SK-N-SH (cell line): ENCODE measurements around the gene EMP2. TPM values are rescaled to one million over a fixed set of nuclear protein-coding genes. Genes with fewer than 3 reads are reported as not detected.

Source experiments
- CTCF ChIA-PET: fragments of 300-600, 350-600 bp; formaldehyde crosslinking; extraction: SDS; loops from one replicate; lab custom pipeline; 2021; lab: Yijun Ruan, JAX
- POLR2A ChIA-PET: fragments of 350-600 bp; sonication (Branson Sonifier 250); formaldehyde crosslinking; extraction: SDS; loops from one replicate; lab custom pipeline; 2020; ENCODE audit warnings: antibody characterized with exemption, inconsistent platforms; lab: Yijun Ruan, JAX
- DNase-seq: peaks from one replicate; pipeline ENCODE4 v3.0.0; 2012
- H2AFZ ChIP-seq: fragments of 200-600 bp; sonication (generic); 2 replicates; pipeline ENCODE4 v1.8.1; 2016; ENCODE audit warnings: antibody characterized with exemption, mild to moderate bottlenecking, low read depth
- H3F3A ChIP-seq: fragments of 200-600 bp; sonication (generic); replicated peaks from 2 replicates; pipeline ENCODE3; 2016; ENCODE audit warnings: antibody characterized with exemption, mild to moderate bottlenecking; ENCODE audit not compliant: insufficient read depth
- H3K27ac ChIP-seq, 2 experiments: fragments of 200-500 bp in 1 of 2; fragments of 200-600 bp in 1 of 2; sonication (Bioruptor generic) in 1 of 2; sonication (generic), shearing (Covaris generic) in 1 of 2; 2 replicates each; pipeline versions ENCODE4 v1.5.1 to v1.6.1; 2014 to 2016; ENCODE audit warnings: low read depth in 2 of 2, inconsistent platforms in 1 of 2, low read length in 1 of 2, mild to moderate bottlenecking in 1 of 2, mixed read lengths in 1 of 2
- H3K27me3 ChIP-seq: fragments of 200-600 bp; sonication (generic), shearing (Covaris generic); 2 replicates; pipeline ENCODE4 v1.6.1; 2016; ENCODE audit warnings: mixed run types; ENCODE audit not compliant: insufficient read depth
- H3K36me3 ChIP-seq, 2 experiments: fragments of 200-500 bp in 1 of 2; fragments of 200-600 bp in 1 of 2; sonication (Bioruptor generic) in 1 of 2; sonication (generic) in 1 of 2; replicated peaks in 1 of 2; 2 replicates each; pipeline versions ENCODE3 to v1.5.1; 2014 to 2016; ENCODE audit warnings: low read length in 1 of 2, mild to moderate bottlenecking in 1 of 2; ENCODE audit not compliant: insufficient read depth in 2 of 2, control insufficient read depth in 1 of 2
- H3K4me1 ChIP-seq, 2 experiments: fragments of 200-500 bp in 1 of 2; fragments of 200-600 bp in 1 of 2; sonication (Bioruptor generic) in 1 of 2; sonication (generic), shearing (Covaris generic) in 1 of 2; 2 replicates each; pipeline versions ENCODE4 v1.5.1 to v1.6.1; 2014 to 2016; ENCODE audit warnings: low read depth in 1 of 2, low read length in 1 of 2, mixed run types in 1 of 2; ENCODE audit not compliant: insufficient read depth in 2 of 2, control insufficient read depth in 1 of 2
- H3K4me2 ChIP-seq: fragments of 200-600 bp; sonication (generic), shearing (Covaris generic); 2 replicates; pipeline ENCODE4 v1.6.1; 2017; ENCODE audit warnings: mixed run types
- H3K4me3 ChIP-seq, 2 experiments: fragments of 200-500 bp in 1 of 2; fragments of 200-600 bp in 1 of 2; sonication (Bioruptor generic) in 1 of 2; sonication (generic), shearing (Covaris generic) in 1 of 2; 2 replicates each; pipeline versions ENCODE4 v1.5.1 to v1.8.1; 2014 to 2016; ENCODE audit warnings: low read depth in 2 of 2, inconsistent platforms in 1 of 2, low read length in 1 of 2, mild to moderate bottlenecking in 1 of 2, mixed read lengths in 1 of 2, moderate library complexity in 1 of 2
- H3K79me2 ChIP-seq: fragments of 200-600 bp; sonication (generic); 2 replicates; pipeline ENCODE4 v1.8.1; 2017; ENCODE audit warnings: mild to moderate bottlenecking; ENCODE audit not compliant: insufficient read depth
- H3K9ac ChIP-seq: fragments of 200-600 bp; sonication (generic); 2 replicates; pipeline ENCODE4 v1.6.1; 2017; ENCODE audit warnings: mixed run types
- H3K9me2 ChIP-seq: fragments of 200-600 bp; sonication (generic); 2 replicates; pipeline ENCODE4 v1.6.1; 2017; ENCODE audit warnings: mixed run types
- H3K9me3 ChIP-seq: fragments of 200-600 bp; sonication (generic); 2 replicates; pipeline ENCODE4 v1.6.1; 2017; ENCODE audit warnings: mixed run types, mild to moderate bottlenecking, moderate library complexity
- H4K20me1 ChIP-seq: fragments of 200-600 bp; sonication (generic); 2 replicates; pipeline ENCODE4 v1.6.1; 2017; ENCODE audit warnings: mild to moderate bottlenecking, mixed run types; ENCODE audit not compliant: insufficient read depth
- CHD2 ChIP-seq: fragments of 150-350 bp; IDR thresholded peaks from 2 replicates; pipeline ENCODE4 v1.6.1; 2018; ENCODE audit warnings: low read length; ENCODE audit not compliant: partially characterized antibody
- CTCF ChIP-seq: fragments of 200-600 bp; sonication (generic); IDR thresholded peaks from 2 replicates; pipeline ENCODE4 v1.6.1; 2017; ENCODE audit warnings: antibody characterized with exemption, mild to moderate bottlenecking, moderate library complexity
- ELF1 ChIP-seq: IDR thresholded peaks from 2 replicates; pipeline ENCODE4 v1.4.0; 2012
- EP300 ChIP-seq, 2 experiments: IDR thresholded peaks; 2 replicates each; pipeline versions ENCODE4 v1.4.0 to v1.6.1; 2012; ENCODE audit warnings: borderline replicate concordance in 1 of 2, low read depth in 1 of 2, low read length in 1 of 2
- FOXJ3 ChIP-seq: sonication (generic); formaldehyde crosslinking; IDR thresholded peaks from 2 replicates; pipeline ENCODE4 v1.5.1; 2020; ENCODE audit warnings: mild to moderate bottlenecking, missing genetic modification reagents
- FOXM1 ChIP-seq: IDR thresholded peaks from 2 replicates; pipeline ENCODE4 v1.4.0; 2012; ENCODE audit warnings: low read depth, mild to moderate bottlenecking
- GABPA ChIP-seq: IDR thresholded peaks from 2 replicates; pipeline ENCODE4 v1.4.0; 2012; ENCODE audit warnings: low read depth, mild to moderate bottlenecking
- GATA2 ChIP-seq: sonication (generic); formaldehyde crosslinking; IDR thresholded peaks from 2 replicates; pipeline ENCODE4 v1.5.0; 2020; ENCODE audit warnings: mild to moderate bottlenecking, missing genetic modification reagents
- JUND ChIP-seq: IDR thresholded peaks from 2 replicates; pipeline ENCODE4 v1.4.0; 2012
- MEF2A ChIP-seq: IDR thresholded peaks from 2 replicates; pipeline ENCODE4 v1.4.0; 2012; ENCODE audit warnings: low read depth, borderline replicate concordance
- NFIC ChIP-seq: IDR thresholded peaks from 2 replicates; pipeline ENCODE4 v1.4.0; 2012; ENCODE audit warnings: borderline replicate concordance
- PBX3 ChIP-seq: IDR thresholded peaks from 2 replicates; pipeline ENCODE4; 2012
- POLR2AphosphoS5 ChIP-seq: IDR thresholded peaks from 2 replicates; pipeline ENCODE4 v1.6.1; 2012; ENCODE audit warnings: low read depth, low read length
- RCOR1 ChIP-seq: fragments of 150-350 bp; IDR thresholded peaks from 2 replicates; pipeline ENCODE4 v1.6.1; 2017; ENCODE audit warnings: antibody characterized with exemption, low read length
- RFX5 ChIP-seq: IDR thresholded peaks from 2 replicates; pipeline ENCODE4 v1.6.1; 2012; ENCODE audit warnings: mild to moderate bottlenecking, improper control_type of control experiment, low read length
- RXRA ChIP-seq: IDR thresholded peaks from 2 replicates; pipeline ENCODE4 v1.4.0; 2012; ENCODE audit warnings: low read depth, mild to moderate bottlenecking, borderline replicate concordance
- TAF1 ChIP-seq: IDR thresholded peaks from 2 replicates; pipeline ENCODE4 v1.6.1; 2012; ENCODE audit warnings: low read depth, mild to moderate bottlenecking, low read length, moderate library complexity, borderline replicate concordance
- TEAD4 ChIP-seq: IDR thresholded peaks from 2 replicates; pipeline ENCODE4 v1.4.0; 2012; ENCODE audit warnings: mild to moderate bottlenecking, borderline replicate concordance; ENCODE audit not compliant: insufficient read depth
- ZBTB33 ChIP-seq: IDR thresholded peaks from 2 replicates; pipeline ENCODE4 v1.4.0; 2012; ENCODE audit warnings: low read depth, borderline replicate concordance
- whole genome bisulfite sequencing: methylation state at CpG from one replicate; pipeline ENCODE4 v1.1.6; 2017; ENCODE audit warnings: low lambda C conversion rate; 5-methylcytosine and 5-hydroxymethylcytosine counted together
- polyA plus RNA-seq, 3 experiments: library from polyadenylated mRNA; depleted of rRNA; stranded (reverse); fragments of >200 nt; gene quantifications; 2 replicates each; pipeline ENCODE4 v1.2.3, GENCODE V29; 2012

The EMP2 gene
- polyA plus RNA-seq, 1 of the 3 experiments (the other 2 are of a cell fraction): 4.3 TPM

- Histone ChIP-seq H3K27me3 (no peaks in the 10 kb centered on the region), H3K27ac (no peak overlapping the region), H3K4me2 (no peak overlapping the region), H3K9me3 (no peaks in the 10 kb centered on the region), H3F3A (no peaks in the 10 kb centered on the region), H3K4me1 (no peaks in the 10 kb centered on the region), H2AFZ (no peak overlapping the region), H3K4me3 (no peak overlapping the region), H3K9me2 (no peaks in the 10 kb centered on the region), H3K9ac (no peak overlapping the region), H3K79me2 (no peaks in the 10 kb centered on the region), H4K20me1 (no peaks in the 10 kb centered on the region), H3K36me3 (no peaks in the 10 kb centered on the region)
- CTCF ChIA-PET: interaction anchor here (0.8 kb wide), 1 partner anchor 8 kb away, joined by 4 read pairs; no protein-coding TSS in a partner anchor
- POLR2A ChIA-PET: no interaction called here
- 79% methylated on average over 12 of the region's 12 CpGs for WGBS
- DNase-seq: no peak
- TF ChIP-seq MEF2A (no peak), ELF1 (no peak), FOXJ3 (no peak), RXRA (no peak), FOXM1 (no peak), EP300 (IDR thresholded peaks at IDR 0.05; ENCODE audit: borderline replicate concordance in 1 of 2, low read depth in 1 of 2, low read length in 1 of 2) (no peak), ZBTB33 (no peak), JUND (no peak), POLR2AphosphoS5 (no peak), CHD2 (no peak)
Measured at GRCh38 chr16:10625595-10626357, 45.4 kb upstream of the EMP2 start.

GRCh38 chr16:10624527-10624926 is 44.1 kb upstream of the EMP2 start:
- H3K27me3 ChIP-seq: no peaks in the 10 kb centered on the region
- H3K27ac ChIP-seq: no peak overlapping the region
- POLR2A ChIA-PET: no interaction called here
- H3K9me3 ChIP-seq: no peaks in the 10 kb centered on the region
- peaks cover 0 to 6% of the 10 kb centered on the region in 2 experiments; a peak in 1 of 4 replicates for H3K4me1 ChIP-seq
- no peaks in the 10 kb centered on the region for H3F3A ChIP-seq
- H4K20me1 ChIP-seq: no peaks in the 10 kb centered on the region
- no peaks in the 10 kb centered on the region for H3K36me3 ChIP-seq
- no peak overlapping the region for H3K4me2 ChIP-seq
- no peak overlapping the region for H2AFZ ChIP-seq
- CTCF ChIA-PET: no interaction called here
- H3K9ac ChIP-seq: no peak overlapping the region
- H3K4me3 ChIP-seq: no peak overlapping the region
- no peaks in the 10 kb centered on the region for H3K9me2 ChIP-seq
- 53% methylated on average over 6 of the region's 6 CpGs for WGBS
- DNase-seq: no peak
- H3K79me2 ChIP-seq: no peaks in the 10 kb centered on the region
- TF ChIP-seq MEF2A (no peak), FOXM1 (no peak), RCOR1 (no peak), POLR2AphosphoS5 (no peak), CTCF (no peak), GABPA (no peak), JUND (no peak), FOXJ3 (no peak), RFX5 (no peak), NFIC (no peak), RXRA (no peak), PBX3 (no peak), TEAD4 (no peak), GATA2 (no peak), TAF1 (no peak)
- TF ChIP-seq, all 33 proteins: peak for 0
